ENCODE results near the gene NEU2. TPM values are rescaled to one million over a fixed set of nuclear protein-coding genes. Genes with fewer than 3 reads are reported as not detected.
"Not testable (repeated sequence)": the region's sequence is repeated elsewhere in the genome, so short reads cannot be mapped to it uniquely, and the experiment has no call there.

NEU2 gene
- polyA plus RNA-seq, 3 donors = not detected

GRCh38 chr2:233033672-233034071 is 1.2 kb downstream of the NEU2 start:
- DNase-seq (ENCODE audit: low read depth in 3 of 3, low spot score in 2 of 3) = no peak

DNA sequence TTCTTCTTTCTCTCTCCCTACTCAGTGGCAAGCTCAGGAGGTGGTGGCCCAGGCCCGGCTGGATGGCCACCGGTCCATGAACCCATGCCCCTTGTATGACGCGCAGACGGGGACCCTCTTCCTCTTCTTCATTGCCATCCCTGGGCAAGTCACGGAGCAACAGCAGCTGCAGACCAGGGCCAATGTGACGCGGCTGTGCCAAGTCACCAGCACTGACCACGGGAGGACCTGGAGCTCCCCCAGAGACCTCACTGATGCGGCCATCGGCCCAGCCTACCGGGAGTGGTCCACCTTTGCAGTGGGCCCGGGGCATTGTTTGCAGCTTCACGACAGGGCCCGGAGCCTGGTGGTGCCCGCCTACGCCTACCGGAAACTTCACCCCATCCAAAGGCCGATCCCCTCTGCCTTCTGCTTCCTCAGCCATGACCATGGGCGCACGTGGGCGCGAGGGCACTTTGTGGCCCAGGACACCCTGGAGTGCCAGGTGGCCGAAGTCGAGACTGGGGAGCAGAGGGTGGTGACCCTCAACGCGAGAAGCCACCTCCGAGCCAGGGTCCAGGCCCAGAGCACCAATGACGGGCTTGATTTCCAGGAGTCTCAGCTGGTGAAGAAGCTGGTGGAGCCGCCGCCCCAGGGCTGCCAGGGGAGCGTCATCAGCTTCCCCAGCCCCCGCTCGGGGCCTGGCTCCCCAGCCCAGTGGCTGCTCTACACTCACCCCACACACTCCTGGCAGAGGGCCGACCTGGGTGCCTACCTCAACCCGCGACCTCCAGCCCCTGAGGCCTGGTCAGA is 1.8 kb downstream of the NEU2 start:
- DNase-seq (ENCODE audit: low read depth in 3 of 3, low spot score in 2 of 3) = no peak

DNA sequence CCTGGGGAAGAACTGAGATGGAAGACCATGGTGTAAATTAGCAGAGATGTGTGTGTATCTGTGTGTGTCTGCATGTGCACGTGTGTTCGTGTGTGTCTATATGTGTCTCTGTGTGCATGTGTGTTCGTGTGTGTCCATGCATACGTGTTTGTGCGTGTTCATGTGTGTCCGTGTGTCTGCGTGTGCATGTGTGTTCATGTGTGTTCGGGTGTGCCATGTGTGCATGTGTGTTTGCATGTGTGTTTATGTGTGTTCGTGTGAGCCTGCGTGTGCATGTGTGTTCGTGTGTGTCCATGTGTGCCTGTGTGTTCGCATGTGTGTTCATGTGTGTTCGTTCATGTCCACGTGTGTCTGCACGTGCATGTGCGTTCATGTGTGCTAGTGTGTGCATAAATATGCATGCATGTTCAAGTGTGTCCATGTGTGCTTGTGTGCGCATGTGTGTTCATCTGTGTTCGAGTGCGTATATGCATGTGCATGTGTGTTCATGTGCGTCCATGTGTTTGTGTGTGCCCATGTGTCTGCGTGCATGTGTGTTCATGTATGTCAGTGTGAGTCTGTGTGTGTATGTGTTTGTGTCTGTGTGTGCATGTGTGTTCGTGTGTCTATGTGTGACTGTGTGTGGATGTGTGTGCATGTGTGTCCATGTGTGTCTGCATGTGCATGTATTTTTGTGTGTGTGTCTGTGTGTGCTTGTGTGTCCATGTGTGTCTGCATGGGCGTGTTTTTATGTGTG is 3.1 kb downstream of the NEU2 start:
- DNase-seq (ENCODE audit: low read depth in 3 of 3, low spot score in 2 of 3) = no peak

GRCh38 chr2:233036162-233036838 is 3.8 kb downstream of the NEU2 start:
- DNase-seq (ENCODE audit: low read depth in 3 of 3, low spot score in 2 of 3) = no peak

DNA sequence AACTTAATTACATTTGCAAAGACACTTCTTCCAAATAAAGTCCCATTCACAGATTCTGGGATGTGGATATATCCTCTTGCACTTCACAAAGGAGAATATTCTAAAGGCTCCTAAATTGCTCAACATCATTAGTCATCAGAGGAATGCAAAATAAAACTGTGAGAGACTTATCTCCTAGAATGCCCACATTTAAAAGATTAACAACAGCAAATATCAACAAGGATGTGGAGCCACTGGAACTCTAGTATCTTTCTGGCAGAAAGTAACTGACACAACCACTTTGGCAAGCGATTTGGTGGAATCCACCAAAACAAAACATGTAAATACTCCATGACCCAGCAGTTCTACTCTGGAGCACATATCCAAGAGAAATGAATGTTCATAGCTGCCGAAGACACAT is 4.6 kb downstream of the NEU2 start:
- DNase-seq (ENCODE audit: low read depth in 3 of 3, low spot score in 2 of 3) = no peak

DNA sequence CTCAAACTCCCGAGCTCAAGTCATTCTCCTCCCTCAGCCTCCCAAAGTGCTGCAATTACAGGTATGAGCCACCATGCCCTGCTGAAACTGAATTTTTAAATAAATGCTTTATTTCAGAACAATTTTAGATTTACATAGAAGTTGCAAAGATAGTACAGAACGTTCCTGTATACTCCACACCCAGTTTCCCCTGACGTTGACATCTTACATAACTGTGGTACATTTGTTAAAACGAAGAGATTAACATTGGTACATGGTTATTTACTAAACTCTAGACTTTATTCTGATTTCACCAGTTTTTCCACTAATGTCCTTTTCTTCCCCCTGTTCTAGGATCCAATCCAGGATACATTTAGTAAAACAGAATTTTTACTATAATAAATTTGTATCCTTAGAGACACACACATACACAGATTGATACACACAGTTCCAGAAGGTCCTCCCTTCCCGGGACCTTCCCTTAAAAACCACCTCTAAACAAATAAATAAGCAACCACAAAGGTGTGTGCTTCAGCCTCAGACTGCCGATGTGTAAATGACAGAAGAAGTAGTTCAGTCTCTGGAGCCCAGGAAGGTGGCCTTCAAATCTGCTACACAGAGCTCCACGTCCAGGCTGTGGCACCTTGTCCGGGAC is 6.9 kb downstream of the NEU2 start:
- no peak for DNase-seq (ENCODE audit: low read depth in 3 of 3, low spot score in 2 of 3)

GRCh38 chr2:233039846-233040530 is 7.5 kb downstream of the NEU2 start:
- DNase-seq (ENCODE audit: low read depth in 3 of 3, low spot score in 2 of 3) = no peak

- DNase-seq (ENCODE audit: low read depth in 3 of 3, low spot score in 2 of 3) = no peak
Observed at GRCh38 chr2:233040571-233040970, 8.1 kb downstream of the NEU2 start.

DNA sequence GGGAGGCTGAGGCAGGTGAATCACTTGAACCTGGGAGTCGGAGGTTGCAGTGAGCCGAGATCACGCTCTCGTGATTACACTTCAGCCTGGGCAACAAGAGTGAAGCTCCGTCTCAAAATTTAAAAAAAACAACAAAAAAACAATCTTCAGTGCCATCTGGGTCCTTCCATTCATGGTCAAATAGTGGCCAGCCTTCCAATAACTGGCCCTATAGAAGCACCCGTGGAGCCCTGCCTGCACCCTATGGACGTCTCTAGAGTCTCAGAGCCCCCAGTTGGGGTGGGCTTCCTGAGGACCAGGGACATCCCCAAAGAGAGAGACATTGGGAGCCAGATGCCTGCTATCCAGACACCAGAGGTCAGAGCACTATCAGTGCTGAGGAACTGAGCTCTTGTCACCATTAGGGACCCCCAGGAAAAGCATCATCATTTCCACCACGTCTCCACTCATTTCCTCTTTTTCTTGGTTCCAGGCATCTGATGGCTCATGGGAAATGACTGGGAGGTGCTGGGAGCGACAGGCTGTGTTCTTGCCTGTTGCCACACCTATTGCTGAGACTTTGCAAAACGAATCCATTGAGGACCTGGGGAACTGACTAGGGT is 9.4 kb downstream of the NEU2 start:
- DNase-seq (ENCODE audit: low read depth in 3 of 3, low spot score in 2 of 3) = no peak

DNA sequence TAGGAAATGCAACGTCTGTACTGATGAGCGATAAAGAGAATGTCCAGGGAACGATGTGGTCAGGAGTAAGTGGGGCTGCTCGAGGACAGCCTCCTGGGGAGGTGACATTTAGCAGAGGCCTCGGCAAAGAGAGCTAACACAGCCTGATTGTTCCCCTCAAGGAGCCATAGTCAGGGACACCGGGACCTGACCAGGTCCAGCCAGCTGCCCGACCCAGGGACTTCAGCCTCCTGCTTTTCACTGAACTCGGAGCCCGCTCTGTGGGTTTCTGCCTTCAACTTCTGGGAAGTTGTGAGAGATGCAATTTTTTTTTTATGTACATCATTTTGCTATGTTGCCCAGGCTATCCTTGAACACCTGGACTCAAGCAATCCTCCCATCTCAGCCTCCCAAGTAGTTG is 10.1 kb downstream of the NEU2 start:
- no peak for DNase-seq (ENCODE audit: low read depth in 3 of 3, low spot score in 2 of 3)

DNA sequence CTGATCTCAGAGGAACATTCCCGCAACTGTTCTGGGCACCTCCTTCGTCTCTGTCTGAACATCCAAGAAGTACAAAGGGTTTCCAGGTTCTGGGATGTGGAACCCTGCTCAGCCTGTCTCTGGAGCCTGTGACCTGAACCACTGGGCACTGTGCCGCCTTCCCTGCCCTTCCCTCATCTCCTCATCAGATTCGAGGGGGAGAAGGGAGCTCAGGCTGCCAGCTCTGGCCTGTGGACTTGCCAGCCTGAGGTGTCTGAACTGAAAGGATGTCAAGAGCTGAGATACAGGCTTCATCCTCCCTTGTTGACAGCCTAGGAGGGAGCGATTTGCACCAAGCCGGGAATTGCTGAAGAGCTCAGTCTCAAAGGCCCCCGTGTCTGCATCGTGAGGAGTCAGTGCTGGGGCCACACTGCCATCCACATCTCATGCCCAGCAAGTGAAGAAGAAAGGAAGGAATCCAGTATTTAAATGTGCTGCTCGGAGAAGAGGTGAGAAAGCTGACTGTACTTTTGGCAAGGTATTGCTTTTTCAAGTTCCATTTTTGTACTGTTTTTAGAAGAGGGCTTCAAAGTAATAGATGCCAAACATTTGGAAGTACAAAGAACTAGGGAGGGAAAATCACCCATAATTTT is 12.6 kb downstream of the NEU2 start:
- DNase-seq (ENCODE audit: low read depth in 3 of 3, low spot score in 2 of 3) = no peak

- DNase-seq (ENCODE audit: low read depth in 3 of 3, low spot score in 2 of 3) = no peak
Observed at GRCh38 chr2:233047206-233047605, 14.7 kb downstream of the NEU2 start.

GRCh38 chr2:233047667-233048066 is 15.2 kb downstream of the NEU2 start:
- DNase-seq (ENCODE audit: low read depth in 3 of 3, low spot score in 2 of 3) = no peak

DNA sequence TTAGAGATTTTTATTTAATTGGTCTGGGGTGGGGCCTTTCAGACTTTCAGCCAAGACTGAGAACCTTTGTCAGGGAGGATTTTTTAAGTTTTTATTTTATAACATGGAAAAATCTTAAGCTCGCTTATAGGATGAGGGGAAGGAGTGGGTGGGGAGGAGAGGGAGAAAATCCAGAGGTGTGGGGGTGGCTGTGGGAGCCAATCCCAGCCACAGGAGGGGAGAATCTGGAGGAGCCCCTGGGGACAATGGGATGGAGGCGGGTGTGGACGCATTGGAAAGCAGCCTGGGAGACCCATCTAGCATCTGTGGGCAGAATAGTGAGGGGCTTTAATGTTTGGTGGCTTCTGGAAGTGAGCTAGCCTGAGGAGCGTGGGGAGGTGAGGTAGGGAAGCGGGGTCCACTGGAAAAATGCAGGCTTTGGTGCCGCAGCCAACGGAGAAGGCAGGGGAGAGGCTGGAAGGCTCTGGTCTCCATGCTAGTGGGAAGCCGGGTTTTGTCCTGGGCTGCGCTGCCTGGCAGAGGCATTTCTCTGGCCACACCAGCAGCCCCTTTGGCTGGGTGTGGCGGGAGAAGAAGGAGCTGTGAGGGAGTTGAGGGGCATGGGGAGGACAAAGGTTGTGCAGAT is 16.2 kb downstream of the NEU2 start:
- DNase-seq (ENCODE audit: low read depth in 3 of 3, low spot score in 2 of 3) = no peak

- DNase-seq (ENCODE audit: low read depth in 3 of 3, low spot score in 2 of 3) = no peak
Observed at GRCh38 chr2:233049194-233049761, 16.8 kb downstream of the NEU2 start.

- DNase-seq (ENCODE audit: low read depth in 3 of 3, low spot score in 2 of 3) = no peak
Observed at GRCh38 chr2:233051241-233052149, 19.0 kb downstream of the NEU2 start.

GRCh38 chr2:233052517-233052916 is 20.0 kb downstream of the NEU2 start:
- not testable (repeated sequence) for DNase-seq (ENCODE audit: low read depth in 3 of 3, low spot score in 2 of 3)

Measured in right renal cortex interstitium (tissue), 3 donors.